Measurements from ENCODE around the gene SMG6. TPM values are rescaled to one million over a fixed set of nuclear protein-coding genes. Genes with fewer than 3 reads are reported as not detected.

SMG6 gene
- total RNA-seq, 1 donor from 2014 or later = 28.8 TPM

- Histone ChIP-seq H3K4me1 (peaks cover 43% of the 10 kb centered on the region), H3K4me3 (no peak overlapping the region), H3K27ac (peak overlapping the region; percentile 72), H3K9me3 (no peaks in the 10 kb centered on the region), H3K36me3 (peaks cover 31% of the 10 kb centered on the region), H3K27me3 (no peaks in the 10 kb centered on the region)
- TF ChIP-seq, protein P1, sequence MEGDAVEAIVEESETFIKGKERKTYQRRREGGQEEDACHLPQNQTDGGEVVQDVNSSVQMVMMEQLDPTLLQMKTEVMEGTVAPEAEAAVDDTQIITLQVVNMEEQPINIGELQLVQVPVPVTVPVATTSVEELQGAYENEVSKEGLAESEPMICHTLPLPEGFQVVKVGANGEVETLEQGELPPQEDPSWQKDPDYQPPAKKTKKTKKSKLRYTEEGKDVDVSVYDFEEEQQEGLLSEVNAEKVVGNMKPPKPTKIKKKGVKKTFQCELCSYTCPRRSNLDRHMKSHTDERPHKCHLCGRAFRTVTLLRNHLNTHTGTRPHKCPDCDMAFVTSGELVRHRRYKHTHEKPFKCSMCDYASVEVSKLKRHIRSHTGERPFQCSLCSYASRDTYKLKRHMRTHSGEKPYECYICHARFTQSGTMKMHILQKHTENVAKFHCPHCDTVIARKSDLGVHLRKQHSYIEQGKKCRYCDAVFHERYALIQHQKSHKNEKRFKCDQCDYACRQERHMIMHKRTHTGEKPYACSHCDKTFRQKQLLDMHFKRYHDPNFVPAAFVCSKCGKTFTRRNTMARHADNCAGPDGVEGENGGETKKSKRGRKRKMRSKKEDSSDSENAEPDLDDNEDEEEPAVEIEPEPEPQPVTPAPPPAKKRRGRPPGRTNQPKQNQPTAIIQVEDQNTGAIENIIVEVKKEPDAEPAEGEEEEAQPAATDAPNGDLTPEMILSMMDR (IDR thresholded peaks at IDR 0.05) = no peak
- no peak for DNase-seq
- peak; percentile 53 for ATAC-seq
- intact Hi-C loops (cut with DNase I) = no loop called here
These were observed 228.1 kb downstream of the SMG6 start for GRCh38 chr17:2075336-2076086.

- Histone ChIP-seq H3K4me3 (no peak overlapping the region), H3K36me3 (peaks cover 26% of the 10 kb centered on the region), H3K27ac (peak overlapping the region; percentile 72), H3K4me1 (peaks cover 43% of the 10 kb centered on the region), H3K27me3 (no peaks in the 10 kb centered on the region), H3K9me3 (no peaks in the 10 kb centered on the region)
- DNase-seq (no peak), ATAC-seq (no peak)
- TF ChIP-seq, protein P1 (IDR thresholded peaks at IDR 0.05) = no peak
- intact Hi-C loops (cut with DNase I) = no loop called here
These were observed 228.7 kb downstream of the SMG6 start for GRCh38 chr17:2074919-2075318.

GRCh38 chr17:2071455-2072281 lies 231.9 kb downstream of the SMG6 start:
- no peaks in the 10 kb centered on the region for H3K9me3 ChIP-seq
- intact Hi-C loops (cut with DNase I) = no loop called here
- DNase-seq (peak; percentile 70), ATAC-seq (peak; percentile 47)
- TF ChIP-seq, protein P1 (IDR thresholded peaks at IDR 0.05) = no peak
- peak overlapping the region; percentile 86 for H3K27ac ChIP-seq
- no peaks in the 10 kb centered on the region for H3K27me3 ChIP-seq
- H3K36me3 ChIP-seq = peaks cover 8% of the 10 kb centered on the region
- H3K4me3 ChIP-seq = no peak overlapping the region
- peaks cover 65% of the 10 kb centered on the region for H3K4me1 ChIP-seq

- DNase-seq (no peak), ATAC-seq (no peak)
- H3K27ac ChIP-seq = peak overlapping the region; percentile 86
- TF ChIP-seq, protein P1 (IDR thresholded peaks at IDR 0.05) = no peak
- peaks cover 60% of the 10 kb centered on the region for H3K4me1 ChIP-seq
- H3K9me3 ChIP-seq = no peaks in the 10 kb centered on the region
- intact Hi-C loops (cut with DNase I) = no loop called here
- no peak overlapping the region for H3K4me3 ChIP-seq
- H3K27me3 ChIP-seq = no peaks in the 10 kb centered on the region
- H3K36me3 ChIP-seq = peaks cover 8% of the 10 kb centered on the region
These were observed 232.6 kb downstream of the SMG6 start for GRCh38 chr17:2071024-2071385.

DNA sequence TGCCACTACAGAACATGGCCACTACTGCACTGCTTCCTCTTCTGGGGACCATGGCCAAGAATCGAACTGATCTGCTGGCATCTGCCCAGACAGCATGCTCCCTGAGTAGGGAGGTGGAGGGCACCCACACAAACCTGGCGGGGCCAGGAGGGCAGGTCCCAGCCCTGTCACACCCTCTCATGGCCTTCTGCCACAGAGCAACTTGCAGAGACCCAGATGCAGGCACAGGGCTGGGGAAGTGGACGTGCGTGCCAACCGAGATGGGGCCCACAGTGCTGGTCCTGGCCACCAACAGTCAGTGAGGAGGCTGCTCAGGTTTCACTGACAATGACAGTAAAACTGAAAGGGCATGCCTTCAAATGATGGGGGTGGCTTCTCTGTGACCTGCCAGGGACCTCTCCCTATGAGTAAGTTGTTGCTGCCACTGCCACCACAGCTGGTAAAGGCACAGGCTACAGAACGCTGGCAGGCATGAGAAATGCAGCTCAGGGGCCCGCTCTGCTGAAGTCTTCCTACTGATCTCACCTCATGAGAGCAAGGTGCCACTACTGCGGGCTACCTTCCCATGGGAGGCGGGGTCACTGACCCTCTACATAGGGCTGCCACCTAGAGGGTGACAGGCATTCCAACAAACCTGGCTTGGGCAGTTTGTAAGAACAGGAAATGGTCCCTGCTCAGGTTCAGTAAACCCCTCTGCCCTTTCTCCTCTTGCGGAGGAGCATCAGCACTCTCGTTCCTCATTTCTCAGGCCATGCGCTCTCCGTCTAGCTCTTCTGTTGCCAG lies 233.2 kb downstream of the SMG6 start:
- Histone ChIP-seq H3K4me1 (peaks cover 54% of the 10 kb centered on the region), H3K9me3 (no peaks in the 10 kb centered on the region), H3K27me3 (no peaks in the 10 kb centered on the region), H3K27ac (peak overlapping the region; percentile 86), H3K36me3 (peaks cover 8% of the 10 kb centered on the region), H3K4me3 (no peak overlapping the region)
- no peak for DNase-seq
- TF ChIP-seq, protein P1 (IDR thresholded peaks at IDR 0.05) = no peak
- intact Hi-C loops (cut with DNase I) = no loop called here
- ATAC-seq = no peak
